G401.6 (cell line): ENCODE data around the gene DHTKD1.

Experiments used
- FAIRE-seq: peaks from 2 replicates; lab custom pipeline; 2012; peaks lifted over from hg19 to GRCh38; lab: Jason Lieb, UNC

DHTKD1 gene

DNA sequence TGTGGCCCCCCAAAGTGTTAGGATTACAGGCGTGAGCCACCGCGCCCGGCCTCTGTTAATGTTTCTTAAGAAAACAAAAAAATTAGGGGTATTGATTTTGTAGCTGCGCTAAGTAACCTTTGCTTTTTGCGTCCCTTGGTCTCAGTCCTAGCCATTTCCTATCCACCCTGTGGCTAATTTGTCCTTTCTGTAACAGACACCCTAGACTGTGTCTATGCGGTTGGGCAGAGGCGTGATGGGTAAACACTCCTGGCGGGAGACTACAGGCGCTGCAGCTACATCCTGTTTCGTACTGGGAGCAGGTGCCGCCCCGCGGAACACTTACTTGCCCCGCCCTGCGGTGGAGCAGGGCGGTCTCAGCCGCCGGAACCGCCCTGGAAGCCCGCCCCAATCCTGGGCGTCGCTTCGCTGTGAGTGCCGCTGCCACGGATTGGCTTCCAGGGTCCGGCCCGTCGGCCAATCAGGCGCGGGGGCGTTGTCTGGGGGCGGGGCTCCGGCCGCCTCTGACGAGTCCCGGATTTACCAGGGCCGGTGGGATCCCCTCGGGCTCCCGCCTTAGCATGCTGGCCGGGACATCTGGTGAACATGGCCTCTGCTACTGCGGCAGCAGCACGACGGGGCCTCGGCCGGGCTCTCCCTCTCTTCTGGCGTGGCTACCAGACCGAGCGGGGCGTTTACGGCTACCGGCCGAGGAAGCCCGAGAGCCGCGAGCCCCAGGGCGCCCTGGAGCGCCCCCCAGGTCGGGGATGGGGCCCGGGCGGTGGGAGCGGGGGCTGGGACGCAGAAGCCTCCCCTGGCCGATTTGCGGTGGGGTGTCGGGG is at the start of gene DHTKD1:
TSS of gene DHTKD1 (plus strand) at position 506 of the 821 bp plus-strand sequence. CDS start at position 586, 80 bp downstream.
- peak; percentile 97 for FAIRE-seq

- FAIRE-seq: no peak
Observed at GRCh38 chr10:12019283-12019971, 49.3 kb upstream of the DHTKD1 start.

GRCh38 chr10:12020574-12020973 is 48.2 kb upstream of the DHTKD1 start:
- no peak for FAIRE-seq

- FAIRE-seq: no peak
Observed at GRCh38 chr10:12022580-12023257, 46.0 kb upstream of the DHTKD1 start.

- FAIRE-seq: no peak
Observed at GRCh38 chr10:12025591-12025990, 43.2 kb upstream of the DHTKD1 start.

DNA sequence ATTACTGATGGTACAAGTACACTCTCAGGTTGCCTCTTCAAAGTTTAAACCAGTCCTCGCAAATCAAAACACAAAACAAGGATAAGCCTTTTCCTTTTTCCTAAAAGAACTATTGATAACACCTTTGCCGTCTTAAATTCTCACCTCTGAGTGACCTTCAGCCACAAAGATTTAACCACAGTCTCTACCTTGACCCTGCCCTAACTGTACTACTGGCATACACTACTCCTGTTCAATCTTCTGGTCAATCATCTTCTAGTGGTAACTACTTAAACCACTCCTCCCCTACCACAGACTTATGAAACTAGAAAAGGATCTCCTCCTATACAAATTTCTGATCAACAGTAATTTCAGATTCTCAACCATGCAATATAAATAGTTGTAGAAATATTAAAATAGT is 41.2 kb upstream of the DHTKD1 start:
- FAIRE-seq: no peak

DNA sequence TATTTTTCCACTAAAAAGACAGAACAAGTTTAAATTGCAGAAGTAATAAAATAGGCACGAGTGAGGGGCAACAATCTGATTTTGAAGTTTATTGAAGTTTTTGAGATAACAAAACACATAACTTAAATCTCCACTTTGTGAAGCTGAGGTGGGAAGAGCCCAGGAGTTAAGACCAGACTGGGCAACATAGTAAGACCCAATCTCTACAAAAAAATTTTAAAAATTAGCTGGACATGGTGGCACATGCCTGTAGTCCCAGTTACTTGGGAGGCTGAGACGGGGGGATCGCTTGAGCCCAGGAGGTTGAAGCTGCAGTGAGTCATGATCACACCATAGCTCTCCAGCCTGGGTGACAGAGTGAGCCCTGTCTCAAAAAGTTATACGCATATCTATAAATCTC is 37.4 kb upstream of the DHTKD1 start:
- no peak for FAIRE-seq

DNA sequence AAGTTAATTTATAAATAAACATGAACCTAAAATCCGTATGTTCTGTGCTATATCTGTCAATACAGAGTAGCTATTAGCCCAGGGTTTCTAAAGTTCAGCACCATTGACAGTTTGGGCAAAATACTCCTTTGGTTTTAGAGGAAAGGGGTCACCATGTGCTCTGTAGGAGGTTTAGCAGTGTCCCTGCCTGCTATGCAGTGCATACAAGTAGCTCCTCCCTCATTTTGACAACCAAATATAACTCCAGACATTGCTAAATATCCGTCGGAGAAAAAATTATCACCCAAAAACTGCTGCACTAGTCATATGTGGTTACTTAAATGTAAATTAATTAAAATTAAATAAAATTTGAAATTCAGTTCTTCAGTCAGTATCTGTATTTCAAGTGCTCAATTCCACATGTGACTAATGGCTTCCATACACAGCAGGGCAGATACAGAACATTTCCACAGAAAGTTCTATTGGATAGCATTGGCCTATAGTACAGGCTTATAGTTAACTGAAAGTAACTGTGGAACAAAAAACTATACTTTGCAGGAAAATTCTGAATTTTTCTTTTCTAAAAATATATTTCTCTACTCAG is 32.6 kb upstream of the DHTKD1 start:
- FAIRE-seq: no peak

GRCh38 chr10:12041766-12042408 is 26.9 kb upstream of the DHTKD1 start:
- FAIRE-seq: no peak

- no peak for FAIRE-seq
Observed at GRCh38 chr10:12042409-12042796, 26.4 kb upstream of the DHTKD1 start.

DNA sequence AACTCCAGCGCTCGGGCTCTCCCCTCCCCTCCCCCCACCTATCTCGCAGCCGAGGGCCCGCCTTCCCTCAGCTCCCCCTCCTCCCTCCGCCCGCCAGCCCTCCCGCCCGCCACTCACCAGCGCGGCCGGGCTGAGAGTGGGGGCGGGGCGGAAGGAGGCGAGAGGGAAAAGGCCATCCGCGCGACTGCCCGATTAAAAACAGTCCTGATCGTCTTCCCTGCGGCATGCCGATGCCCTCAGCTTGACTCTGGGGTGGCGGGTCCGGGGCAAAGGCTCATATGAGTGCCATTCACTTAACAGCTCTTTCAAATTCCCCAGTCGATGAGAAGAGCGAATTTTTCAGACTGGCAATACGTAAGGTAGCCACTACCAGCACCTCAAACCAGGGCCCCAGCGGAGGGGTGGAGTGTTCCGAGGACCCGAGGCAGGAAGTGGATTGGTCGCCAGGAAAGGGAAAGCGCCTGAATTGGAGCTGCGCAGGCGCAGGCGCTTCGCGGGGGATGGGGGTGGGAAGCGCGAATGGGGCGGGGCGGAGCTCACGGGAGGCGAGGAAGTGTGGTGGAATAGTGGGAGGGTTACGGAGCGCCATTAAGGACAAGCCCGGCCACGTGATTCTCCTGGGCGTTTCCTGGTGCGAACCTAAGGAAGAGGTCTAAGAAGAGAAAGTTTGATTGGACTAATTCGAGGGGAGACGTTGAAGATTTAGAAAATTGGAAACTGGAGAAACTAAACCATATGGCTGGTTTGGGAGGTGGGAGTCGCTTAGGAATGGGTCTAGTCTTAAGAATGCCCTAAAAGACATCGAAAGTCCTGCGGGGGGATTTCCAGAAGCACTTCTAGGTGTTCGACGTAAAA is 25.7 kb upstream of the DHTKD1 start, which contains the start of gene UPF2:
TSS of gene UPF2 (minus strand) at position 13 of the 855 bp plus-strand sequence. CDS start 7,386 bp downstream, outside the sequence.
- FAIRE-seq: peak; percentile 92

- FAIRE-seq: no peak
Observed at GRCh38 chr10:12045596-12045995, 23.2 kb upstream of the DHTKD1 start.

DNA sequence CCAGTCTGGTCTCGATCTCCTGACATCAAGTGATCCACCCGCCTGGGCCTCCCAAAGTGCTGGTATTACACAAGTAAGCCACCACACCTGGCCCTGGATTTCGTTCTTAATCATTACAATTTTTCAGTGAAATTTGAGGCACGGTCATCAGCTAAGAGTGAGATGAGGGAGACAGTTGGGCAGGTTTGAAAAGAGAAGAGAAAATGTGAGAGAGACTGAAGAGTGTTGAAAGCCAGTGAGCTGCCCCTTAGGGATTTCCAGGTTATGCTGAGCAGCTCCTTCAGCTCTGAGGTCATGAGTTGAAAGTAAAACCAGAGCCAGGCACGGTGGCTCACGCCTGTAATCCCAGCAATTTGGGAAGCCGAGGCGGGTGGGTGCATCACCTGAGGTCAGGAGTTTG is 20.2 kb upstream of the DHTKD1 start:
- FAIRE-seq: no peak

GRCh38 chr10:12050528-12050927 is 18.2 kb upstream of the DHTKD1 start:
- no peak for FAIRE-seq

DNA sequence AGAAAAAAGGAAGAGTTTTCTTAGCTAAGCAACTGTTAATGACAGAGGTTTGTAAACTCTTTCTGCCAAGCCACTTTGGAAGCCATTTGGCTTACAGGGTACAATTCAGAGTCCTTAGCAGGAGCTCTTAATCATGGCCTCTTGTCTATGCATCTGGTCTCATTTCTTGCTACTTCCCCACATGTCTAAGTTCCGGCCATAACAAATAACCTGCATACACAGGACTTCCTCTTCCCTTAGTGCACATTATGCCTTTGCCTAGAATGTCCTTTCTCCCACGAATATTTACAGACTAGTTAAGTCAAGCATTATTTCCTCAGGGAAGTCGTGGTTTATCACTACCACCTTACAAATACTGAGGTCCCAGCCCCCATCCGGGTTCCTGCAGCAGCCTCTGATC is 17.5 kb upstream of the DHTKD1 start:
- FAIRE-seq: no peak

- FAIRE-seq: no peak
Observed at GRCh38 chr10:12055732-12056131, 13.0 kb upstream of the DHTKD1 start.

DNA sequence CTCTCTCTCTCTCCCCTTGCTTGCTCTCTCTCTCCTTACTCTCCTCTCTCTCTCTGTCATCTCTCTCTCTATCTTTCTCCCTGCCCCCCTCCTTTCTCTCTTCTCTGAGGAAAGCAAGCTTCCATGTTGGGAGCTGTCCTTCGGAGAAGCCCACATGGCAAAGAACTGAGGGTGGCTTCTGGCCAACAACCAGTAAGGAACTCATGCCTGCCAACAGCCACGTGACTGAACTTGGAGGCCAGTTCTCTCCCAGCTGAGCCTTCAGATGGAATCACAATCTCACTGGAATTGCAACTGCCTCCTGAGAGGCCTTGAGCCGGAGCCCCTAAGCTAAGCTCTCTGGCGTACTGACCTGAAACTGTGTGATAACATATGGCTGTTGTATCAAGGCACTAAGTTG is 12.0 kb upstream of the DHTKD1 start:
- FAIRE-seq: no peak

GRCh38 chr10:12061124-12061523 is 7.6 kb upstream of the DHTKD1 start:
- no peak for FAIRE-seq

DNA sequence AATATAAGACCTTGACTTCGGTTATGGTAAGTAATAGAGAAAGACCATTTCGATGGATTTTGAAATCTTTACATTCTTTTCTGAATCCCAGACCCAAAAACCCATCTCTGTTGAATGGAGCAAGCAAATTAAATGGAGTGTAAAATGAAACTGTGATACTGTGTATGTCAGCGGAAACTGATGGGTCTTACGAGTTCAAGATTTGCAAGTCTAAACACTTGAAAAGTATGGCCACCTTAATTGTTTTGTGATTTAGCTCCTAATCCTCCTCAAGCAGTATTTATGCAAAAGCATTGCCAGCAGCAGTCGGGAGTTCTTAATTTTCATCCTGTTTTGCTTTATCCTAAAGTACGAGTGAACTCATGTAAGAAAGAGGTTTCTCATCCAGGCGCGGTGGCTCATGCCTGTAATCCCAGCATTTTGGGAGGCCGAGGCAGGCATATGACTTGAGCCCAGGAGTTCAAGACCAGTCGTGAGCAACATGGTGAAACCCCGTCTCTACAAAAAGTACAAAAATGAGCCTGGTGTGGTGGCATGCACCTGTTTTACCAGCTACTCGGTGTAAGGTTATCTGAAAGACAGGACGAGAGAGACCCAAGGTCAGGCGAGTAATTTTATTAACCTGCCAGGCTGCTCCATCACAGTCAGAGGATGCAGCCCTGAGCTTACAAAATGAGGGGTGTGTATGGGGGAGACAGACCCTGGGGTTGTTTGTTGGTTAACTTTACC is 5.8 kb upstream of the DHTKD1 start:
- no peak for FAIRE-seq

GRCh38 chr10:12063483-12063818 is 5.3 kb upstream of the DHTKD1 start:
- no peak for FAIRE-seq

DNA sequence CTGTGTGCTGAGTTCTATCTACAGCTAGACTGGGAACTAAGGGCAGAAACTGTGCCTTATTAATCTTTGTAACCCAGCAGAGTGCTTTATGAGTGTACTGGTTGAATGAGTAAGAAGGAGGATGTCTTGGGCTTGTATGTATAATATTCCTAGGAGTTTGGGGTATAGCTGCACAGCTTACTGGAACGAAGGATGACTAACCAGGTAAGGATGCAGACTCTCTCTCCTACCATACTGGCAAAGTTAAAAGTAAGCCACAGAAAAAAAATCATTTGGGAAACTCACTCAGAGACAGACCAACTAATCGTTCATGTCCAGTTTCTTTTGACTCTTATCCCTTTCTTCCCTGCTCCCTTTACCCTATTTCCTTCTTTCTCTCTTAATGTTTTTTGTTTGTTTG is 1.4 kb upstream of the DHTKD1 start:
- no peak for FAIRE-seq
